ENCODE results near the gene FOXN4.
"Not testable (repeated sequence)": the region's sequence is repeated elsewhere in the genome, so short reads cannot be mapped to it uniquely, and the experiment has no call there.

FOXN4 gene

DNA sequence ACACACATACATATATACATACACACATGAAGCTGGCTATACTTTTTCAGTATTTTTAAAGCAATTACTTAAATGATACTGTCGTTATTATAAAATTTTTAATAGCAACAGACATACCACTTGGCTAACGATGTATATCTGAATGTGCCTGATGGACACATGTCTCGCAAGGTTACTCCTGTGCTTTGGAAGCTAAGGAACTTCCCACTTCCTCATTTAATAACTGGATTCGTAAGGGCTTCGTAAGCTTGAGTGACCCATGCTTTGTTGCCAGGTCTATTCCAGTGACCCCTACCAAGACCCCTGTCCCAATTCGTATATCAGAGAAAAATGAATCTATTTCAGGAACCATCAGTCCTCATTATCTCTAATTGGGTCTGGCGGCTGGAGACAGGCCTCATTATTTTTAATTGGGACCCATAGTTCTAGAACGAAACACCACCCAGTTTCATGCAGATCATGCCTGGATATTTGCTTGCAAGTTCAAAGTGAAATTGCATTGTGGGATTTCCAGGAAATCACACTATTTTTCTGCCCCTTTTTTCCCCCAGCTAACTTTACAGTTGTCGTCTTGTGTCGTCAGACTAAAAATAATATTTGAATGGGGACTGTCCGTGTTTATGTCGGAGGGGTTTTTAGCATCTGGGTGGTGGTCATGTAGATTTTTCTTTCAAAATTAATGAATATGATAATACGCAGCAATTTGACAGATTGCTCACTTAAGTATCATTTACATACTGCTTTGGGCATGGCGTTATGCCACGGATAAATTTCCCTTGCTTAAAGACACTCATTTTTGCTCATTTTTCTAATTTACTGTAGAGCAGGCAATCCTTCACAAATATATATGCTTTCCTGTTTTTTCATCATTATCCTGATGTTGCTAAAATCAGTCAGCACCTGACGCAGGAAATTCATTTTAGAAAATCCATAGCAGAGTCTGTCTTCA lies 21.5 kb upstream of the FOXN4 start:
- H3K4me3 ChIP-seq (ENCODE audit: low read length): no peak overlapping the region
- no peak for DNase-seq (ENCODE audit: low read depth)
- TF ChIP-seq, protein P1, sequence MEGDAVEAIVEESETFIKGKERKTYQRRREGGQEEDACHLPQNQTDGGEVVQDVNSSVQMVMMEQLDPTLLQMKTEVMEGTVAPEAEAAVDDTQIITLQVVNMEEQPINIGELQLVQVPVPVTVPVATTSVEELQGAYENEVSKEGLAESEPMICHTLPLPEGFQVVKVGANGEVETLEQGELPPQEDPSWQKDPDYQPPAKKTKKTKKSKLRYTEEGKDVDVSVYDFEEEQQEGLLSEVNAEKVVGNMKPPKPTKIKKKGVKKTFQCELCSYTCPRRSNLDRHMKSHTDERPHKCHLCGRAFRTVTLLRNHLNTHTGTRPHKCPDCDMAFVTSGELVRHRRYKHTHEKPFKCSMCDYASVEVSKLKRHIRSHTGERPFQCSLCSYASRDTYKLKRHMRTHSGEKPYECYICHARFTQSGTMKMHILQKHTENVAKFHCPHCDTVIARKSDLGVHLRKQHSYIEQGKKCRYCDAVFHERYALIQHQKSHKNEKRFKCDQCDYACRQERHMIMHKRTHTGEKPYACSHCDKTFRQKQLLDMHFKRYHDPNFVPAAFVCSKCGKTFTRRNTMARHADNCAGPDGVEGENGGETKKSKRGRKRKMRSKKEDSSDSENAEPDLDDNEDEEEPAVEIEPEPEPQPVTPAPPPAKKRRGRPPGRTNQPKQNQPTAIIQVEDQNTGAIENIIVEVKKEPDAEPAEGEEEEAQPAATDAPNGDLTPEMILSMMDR (conservative IDR thresholded peaks at IDR 0.05; ENCODE audit: low read depth, low read length): no peak

DNA sequence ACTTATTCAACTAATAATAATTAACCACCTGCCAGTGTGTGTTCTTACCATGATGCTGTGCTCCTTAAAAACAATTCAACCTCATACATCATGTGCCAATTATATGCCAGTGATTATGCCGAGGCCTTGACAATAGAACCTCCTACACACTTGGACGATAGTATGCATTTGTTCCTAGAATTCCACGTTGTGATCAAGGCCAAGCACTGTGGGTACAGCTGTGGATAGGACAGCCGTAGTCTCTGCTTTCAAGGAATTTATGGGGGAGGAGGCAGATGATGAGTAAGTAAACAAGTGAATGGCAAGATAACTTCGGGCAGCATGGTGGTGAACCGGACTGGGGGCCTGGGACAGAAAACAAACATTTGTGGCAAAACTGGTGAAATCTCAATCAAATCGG lies 20.6 kb upstream of the FOXN4 start:
- H3K4me3 ChIP-seq (ENCODE audit: low read length): no peak overlapping the region
- no peak for DNase-seq (ENCODE audit: low read depth)
- TF ChIP-seq, protein P1 (conservative IDR thresholded peaks at IDR 0.05; ENCODE audit: low read depth, low read length): no peak

- DNase-seq (ENCODE audit: low read depth): no peak
- TF ChIP-seq, protein P1 (conservative IDR thresholded peaks at IDR 0.05; ENCODE audit: low read depth, low read length): no peak
- no peak overlapping the region for H3K4me3 ChIP-seq (ENCODE audit: low read length)
Measured at GRCh38 chr12:109329003-109329402, 19.9 kb upstream of the FOXN4 start.

DNA sequence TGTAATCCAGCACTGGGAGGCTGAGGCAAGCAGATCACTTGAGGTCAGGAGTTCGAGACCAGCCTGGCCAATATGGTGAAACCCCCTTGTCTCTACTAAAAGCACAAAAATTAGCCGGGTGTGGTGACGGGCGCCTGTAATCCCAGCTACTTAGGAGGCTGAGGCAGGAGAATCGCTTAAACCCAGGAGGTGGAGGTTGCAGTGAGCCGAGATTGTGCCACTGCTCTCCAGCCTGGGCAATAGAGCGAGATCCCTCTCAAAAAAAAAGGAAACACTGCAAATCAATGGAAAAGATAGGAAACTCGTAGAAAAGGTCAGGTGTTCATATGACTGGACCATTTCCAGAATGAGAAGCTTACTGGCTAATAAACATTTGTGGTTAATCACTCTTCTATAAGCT lies 12.2 kb upstream of the FOXN4 start:
- not testable (repeated sequence) for H3K4me3 ChIP-seq (ENCODE audit: low read length); DNase-seq (ENCODE audit: low read depth)

DNA sequence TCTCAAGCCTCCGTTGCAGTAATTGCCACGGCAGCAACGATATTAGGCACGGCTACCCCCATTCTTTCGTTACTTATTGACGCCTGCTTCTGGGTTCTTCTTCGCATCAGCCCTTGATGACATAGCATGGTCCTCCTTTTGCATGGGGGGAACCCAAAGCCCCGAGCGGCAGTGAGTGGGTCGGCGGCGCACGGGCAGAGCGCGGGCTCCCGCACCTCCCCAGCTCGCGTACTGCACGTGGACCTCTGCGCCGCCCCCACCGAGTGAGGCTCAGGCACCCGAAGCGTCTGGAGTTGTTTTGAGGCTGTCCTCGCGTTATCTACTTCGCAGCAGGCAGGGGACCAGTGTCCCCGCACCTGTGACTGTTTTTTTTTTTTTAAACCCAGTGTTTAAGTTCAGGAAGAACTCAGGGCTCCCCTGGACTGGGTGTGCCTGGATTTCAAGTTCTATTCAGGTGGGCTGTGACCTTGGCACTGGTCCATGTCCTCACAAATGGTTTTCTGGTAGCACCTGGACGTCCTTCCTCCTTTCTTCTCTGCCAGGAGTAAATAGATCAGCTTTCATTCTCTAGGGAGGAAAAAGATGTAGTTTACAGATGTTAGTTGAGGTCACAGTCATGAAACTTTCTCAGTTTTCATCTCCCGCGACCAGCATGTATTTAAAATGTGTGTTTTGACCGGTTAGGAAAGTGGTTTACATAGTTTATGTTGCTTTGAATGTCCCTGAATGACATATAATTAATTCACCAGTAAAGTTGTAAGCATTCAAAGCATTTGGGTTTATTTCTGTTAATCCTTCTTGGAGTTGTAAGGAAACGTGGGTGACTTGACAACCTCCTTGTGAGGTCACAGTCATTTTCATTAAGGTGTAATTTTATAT lies 1.4 kb upstream of the FOXN4 start:
- DNase-seq (ENCODE audit: low read depth): no peak
- peak overlapping the region; percentile 29 for H3K4me3 ChIP-seq (ENCODE audit: low read length)

GRCh38 chr12:109309381-109310246 lies 530 bp upstream of the FOXN4 start:
- DNase-seq (ENCODE audit: low read depth): no peak
- TF ChIP-seq, protein P1 (conservative IDR thresholded peaks at IDR 0.05; ENCODE audit: low read depth, low read length): no peak
- peak overlapping the region; percentile 30 for H3K4me3 ChIP-seq (ENCODE audit: low read length)

More for the DNA sequence above, 1.4 kb upstream of the FOXN4 start:
- TF ChIP-seq, protein P1 (conservative IDR thresholded peaks at IDR 0.05; ENCODE audit: low read depth, low read length): no peak
